DMS79 (cell line): ENCODE measurements around the gene KPRP.

Experiments used
- DNase-seq: peaks from one replicate; lab custom pipeline; 2025; lab: John Stamatoyannopoulos, UW

The KPRP gene, protein sequence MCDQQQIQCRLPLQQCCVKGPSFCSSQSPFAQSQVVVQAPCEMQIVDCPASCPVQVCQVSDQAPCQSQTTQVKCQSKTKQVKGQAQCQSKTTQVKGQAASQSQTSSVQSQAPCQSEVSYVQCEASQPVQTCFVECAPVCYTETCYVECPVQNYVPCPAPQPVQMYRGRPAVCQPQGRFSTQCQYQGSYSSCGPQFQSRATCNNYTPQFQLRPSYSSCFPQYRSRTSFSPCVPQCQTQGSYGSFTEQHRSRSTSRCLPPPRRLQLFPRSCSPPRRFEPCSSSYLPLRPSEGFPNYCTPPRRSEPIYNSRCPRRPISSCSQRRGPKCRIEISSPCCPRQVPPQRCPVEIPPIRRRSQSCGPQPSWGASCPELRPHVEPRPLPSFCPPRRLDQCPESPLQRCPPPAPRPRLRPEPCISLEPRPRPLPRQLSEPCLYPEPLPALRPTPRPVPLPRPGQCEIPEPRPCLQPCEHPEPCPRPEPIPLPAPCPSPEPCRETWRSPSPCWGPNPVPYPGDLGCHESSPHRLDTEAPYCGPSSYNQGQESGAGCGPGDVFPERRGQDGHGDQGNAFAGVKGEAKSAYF

DNA sequence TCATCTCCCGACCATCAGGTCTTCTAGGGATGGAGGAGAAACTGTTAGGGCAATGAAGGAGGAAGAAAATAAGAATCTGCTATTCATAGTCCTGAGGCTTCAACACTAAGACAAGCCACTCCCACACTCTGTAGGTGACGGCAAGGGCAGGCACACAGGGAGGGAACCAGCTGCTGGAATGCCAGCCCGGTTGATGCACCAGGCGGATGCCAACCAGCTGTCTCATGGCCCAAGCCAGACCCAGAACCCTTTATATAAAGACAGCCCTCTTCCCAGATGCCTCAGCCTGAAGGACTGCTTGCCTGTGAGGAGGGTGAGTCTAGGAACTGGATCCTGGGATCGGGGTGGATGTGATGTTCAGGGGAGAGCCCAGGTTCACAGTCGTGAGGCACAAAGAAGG, at the start of gene KPRP:
Gene KPRP (plus strand): TSS at position 279 of the 400 bp plus-strand sequence. CDS start 1,564 bp downstream, outside the sequence.
- no peak for DNase-seq

DNA sequence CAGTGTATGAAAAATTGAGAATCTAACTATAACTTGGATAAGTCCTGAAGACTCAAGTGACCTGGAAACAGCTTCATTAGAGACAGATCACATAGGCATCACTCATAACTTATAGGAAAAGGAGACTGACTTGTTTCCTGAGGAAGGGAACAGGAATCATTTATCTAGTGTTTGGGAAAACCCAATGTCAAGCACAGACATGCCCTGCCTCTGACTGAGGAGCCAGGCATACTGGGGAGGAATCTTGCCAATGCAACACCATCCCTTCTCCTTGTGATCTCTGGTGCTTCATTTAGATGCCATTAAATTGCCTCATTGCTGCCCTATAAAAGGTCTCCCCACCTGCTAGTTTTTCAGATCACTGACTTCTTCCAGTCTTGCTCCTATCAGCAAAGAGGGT, 39.6 kb upstream of the KPRP start:
- DNase-seq: no peak

DNA sequence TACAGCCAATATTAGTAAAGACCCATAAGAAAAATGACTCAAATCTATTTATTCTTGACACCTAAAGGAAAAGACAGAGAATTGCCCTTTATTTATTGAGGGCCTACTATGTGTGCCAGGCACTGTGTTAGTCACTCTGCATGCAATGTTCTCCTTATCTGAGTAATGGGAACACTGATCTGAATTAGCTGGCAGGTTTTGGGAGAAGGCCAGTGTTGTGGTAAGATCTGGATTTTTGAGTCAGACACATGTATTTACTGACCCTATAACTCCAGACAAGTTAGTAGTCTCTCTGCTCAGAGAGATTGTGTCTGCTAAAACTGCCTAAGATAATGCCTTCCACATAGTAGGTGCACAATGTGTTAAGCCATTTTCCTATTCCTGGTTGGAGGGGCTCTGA, 32.6 kb upstream of the KPRP start:
- no peak for DNase-seq

DNA sequence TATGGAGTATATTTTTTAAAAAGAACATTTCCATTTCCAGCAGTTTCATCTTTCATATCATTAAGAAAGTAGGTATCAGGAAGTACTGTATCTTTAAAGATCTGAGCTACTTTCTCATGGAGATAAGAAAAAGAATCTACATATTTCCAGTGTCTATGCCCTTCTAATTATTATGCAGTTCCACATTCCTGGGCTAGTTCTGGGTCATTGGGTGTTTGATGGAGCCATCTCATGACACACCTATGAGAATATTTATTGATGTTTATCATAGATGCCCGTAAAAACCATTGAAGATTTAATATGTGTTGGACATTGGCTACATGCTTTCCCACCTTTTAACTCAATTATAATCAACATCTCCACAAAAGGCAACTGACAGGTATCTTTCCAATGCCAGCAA, 28.8 kb upstream of the KPRP start:
- DNase-seq: no peak

DNA sequence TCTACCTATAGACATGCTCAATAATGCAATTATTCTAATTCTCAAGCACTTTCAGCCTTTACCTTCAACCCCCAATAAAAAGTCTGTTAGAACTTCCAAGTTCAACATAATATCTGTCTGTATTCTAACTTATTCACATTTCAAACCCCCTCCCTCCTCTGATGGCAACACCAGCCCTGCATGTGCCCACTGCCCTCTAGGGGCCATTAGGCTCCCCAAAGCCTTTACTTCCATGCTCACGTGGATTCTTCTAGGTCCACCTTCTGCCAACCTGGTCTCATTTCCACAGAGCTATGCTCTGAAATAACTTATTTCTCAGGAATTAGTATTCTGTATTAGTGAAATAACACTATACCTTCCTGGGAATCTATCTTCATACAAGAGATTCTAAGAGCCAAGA, 22.2 kb upstream of the KPRP start:
- no peak for DNase-seq

DNA sequence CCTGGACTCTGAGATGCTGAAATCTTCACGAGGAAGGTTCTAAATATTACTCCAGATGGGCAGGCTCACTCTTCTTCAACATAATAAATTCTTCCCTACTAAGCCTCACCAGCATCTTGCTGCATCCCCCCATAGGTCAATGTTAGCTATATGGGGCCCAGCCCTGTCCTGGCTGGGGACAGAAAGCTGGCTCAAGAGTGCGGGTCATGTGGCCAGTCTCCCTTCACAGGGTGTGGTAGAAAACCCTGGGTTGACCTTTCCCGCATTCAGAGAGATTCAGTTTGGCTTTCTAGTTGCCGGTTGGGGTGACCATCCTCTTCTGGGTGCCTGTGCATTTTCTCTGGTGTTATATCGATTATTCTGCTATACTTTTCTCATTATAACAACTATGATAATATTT, 19.8 kb upstream of the KPRP start:
- DNase-seq: no peak

DNA sequence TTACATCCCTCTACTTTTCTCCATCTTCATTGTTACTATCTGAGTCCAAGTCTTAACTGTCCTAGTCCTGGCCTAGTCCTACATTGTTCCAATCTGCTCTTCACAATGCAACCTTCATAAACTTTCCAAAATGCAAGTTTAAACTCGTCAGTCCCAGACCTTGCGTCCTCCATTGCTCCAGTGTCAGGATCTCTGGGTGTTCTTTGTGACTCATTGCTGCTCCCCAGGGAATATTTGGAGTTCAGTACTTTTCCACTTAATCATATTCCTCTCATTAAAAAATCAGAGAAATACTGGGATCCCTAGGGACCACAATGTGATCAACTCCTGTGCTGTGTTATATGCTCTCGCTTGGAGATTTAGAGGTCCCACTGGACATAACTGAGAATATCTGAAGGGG, 18.0 kb upstream of the KPRP start:
- DNase-seq: no peak

DNA sequence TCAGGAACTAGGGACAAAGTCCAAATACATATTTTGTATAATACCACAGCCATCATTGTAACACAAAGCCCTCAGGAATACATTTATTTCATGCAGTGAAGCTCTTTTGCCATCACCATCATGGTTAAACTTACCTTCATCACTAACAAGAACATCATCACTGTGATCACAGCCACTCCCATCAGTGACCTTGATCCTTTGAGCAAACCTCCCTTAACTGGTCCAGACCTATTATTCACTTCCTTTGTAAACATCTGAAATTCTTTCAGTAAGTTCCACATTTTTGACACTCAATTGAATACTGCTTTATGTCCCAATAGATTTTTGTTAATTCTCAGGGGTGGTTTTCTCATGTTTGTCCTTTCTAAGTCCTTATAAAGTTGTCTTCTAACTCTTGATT, 16.2 kb upstream of the KPRP start:
- no peak for DNase-seq

DNA sequence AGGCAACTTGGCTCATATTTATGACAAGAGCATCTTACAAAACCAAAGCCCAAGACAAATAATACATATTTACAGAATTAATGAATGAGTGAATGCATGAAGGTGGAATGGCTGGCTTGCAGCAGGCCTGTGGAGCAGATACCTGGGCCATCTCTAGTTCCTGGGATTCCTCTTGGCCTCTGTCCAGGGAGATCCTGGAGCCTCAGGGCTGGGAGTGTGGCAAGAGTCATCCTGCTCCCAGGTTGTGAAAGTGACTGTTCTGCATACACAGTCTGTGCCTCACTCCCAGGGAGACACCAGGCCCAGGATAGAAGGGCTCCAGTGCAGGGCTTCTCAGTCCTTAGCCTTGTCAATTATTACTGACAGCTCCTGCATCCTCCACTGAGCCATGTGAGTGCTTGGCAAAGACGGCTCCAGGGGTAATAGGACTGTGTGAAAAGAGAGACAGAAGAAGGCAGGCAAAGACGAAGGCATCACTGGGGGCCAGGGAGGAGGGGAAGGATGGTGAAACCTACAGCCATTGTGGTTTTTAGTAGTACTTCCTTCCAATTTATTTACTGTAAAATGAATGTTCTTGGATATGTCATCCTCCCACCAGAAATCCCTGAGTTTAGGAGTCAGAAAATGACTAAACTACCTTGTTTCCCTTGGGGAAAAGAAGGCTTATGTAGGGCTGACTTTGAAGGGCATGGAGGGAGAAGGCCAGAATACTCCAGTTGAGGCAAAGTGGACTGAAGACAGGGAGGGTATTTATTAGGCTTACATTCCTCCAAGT, 14.3 kb upstream of the KPRP start:
- no peak for DNase-seq

DNA sequence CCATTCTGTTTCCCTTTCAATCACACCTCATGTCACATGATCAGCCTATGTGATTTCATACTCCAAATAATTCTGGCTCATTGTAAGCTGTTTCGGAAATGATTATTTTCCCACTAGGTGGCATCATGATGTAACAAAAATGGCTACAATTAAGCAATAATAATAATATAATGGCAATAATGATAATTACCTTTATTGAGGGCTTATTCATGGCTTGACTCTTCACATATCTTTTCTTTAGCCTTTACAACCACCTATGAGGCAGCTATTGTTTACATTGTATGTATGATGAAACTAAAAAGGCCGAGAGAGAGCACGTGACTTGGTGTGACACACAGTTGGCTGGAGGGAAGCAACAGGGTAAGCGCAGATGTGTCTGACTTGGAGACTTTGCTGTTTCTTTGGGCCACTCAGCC, 12.5 kb upstream of the KPRP start:
- no peak for DNase-seq

DNA sequence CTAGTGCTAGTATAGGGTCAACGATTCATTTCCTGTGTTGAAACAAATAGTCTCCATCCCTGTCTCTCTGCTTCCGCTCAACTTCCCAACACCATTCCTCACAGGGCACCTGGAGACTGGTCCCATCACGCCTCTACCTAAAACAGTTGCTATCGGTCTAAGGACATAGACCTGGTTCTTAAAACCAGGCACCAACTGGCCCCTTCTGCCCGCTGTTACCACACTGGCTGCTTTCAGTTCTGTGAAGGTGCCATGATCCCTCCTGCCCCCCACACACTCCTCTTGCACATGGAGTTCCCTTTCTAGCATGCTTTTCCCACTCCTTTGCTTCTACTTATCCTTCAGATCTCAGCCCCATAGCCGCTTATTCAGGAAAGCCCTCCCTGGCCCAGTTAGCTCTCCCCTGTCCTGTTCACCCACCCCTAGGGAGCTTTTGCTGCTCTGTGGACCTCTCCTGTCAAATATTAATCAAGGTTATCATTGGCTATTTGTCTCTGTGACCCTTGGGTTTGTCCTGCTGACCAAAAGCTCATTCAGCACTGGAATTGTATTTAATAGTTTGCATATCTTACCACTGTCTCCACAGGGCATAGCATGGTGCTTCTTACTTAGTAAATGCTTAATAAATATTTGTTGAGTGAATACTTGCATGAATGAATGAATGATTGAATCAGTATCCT, 11.9 kb upstream of the KPRP start:
- DNase-seq: no peak

DNA sequence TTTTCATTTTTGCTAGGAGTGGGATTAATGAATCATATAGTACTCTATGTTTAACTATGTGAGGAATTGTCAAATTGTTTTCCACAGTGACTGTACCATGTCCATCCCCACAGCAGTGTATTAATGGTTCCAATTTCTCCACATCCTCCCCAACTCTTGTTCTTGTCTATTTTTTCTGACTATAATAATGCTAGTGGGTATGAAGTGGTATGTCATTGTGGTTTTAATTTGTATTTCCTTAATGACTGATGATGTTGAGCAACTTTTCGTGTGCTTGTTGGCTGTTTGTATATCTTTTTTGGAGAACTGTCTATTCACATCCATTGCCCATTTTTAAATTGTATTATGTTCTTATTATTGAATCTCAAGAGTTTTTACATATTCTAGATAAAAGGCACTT, 10.0 kb upstream of the KPRP start:
- DNase-seq: no peak

DNA sequence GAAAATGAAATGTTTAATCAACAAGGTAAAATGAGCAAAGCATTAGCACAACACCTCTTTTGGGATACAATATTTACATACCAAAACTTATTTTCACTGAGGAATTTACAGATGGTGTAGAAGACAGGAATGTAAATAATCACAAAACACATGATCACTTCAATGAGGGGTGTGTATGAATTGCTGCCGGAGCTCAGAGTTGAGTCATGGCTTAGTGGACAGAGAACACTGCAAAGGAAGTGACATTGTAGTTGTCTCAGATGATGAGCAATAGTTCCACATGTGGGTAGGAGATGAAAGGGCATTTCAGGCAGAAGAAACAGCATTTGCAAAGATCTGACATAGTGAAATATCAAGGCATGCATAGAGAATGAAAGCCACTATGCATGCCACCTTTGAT, 5.6 kb upstream of the KPRP start:
- DNase-seq: no peak

DNA sequence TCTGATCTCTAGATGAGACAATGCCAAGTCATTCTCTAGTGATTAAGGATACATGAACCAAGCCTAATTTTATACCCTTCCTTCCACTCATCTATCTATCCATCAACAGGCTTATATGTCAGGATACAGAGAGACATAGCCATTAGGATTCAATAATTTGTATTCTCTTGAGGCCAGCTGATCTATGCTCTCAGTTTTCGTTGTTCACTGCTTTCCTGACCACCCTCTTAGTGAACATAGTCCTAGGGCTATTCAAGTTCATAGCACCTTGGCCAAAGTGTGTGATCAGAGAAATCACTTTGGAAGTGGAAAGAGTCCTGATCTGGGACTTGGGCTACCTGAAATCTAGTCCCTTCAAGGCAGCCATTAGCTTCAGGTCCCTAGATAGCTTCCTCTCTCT, 4.2 kb upstream of the KPRP start:
- no peak for DNase-seq

DNA sequence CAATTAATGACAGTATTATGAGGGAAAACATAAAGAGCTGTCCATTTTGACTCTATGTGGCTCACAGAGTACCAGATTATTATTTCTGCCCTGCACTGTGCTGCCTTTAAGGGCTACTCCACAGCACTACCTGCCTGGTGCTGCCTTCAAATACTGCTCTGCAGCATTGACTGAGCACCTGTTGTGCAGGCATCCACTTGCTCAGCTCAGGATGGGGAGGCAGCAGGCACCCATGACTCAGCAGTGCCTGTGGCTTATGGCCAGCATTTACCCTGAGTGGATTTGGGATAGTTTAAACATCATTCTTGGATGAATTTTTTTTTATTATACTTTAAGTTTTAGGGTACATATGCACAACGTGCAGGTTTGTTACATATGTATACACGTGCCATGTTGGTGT, 953 bp upstream of the KPRP start:
- DNase-seq: no peak

DNA sequence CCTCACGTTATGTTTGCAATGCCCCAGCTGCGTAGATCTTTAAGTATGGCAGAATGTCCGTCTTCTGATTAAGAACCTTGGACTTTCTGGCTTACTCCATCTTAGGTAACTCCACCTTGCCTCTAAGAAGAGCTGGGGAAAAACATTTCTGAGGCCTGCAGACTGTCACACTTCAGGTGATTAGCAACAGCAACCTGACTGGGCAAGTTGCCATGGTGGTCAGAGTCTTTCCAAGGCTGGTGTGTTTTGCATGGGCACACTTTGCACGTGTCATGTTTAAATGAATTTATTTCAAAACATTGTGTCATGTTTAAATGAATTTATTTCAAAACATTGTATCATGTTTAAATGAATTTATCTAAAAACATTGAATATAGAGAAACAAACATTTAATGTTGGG, 811 bp downstream of the KPRP start:
- DNase-seq: no peak

DNA sequence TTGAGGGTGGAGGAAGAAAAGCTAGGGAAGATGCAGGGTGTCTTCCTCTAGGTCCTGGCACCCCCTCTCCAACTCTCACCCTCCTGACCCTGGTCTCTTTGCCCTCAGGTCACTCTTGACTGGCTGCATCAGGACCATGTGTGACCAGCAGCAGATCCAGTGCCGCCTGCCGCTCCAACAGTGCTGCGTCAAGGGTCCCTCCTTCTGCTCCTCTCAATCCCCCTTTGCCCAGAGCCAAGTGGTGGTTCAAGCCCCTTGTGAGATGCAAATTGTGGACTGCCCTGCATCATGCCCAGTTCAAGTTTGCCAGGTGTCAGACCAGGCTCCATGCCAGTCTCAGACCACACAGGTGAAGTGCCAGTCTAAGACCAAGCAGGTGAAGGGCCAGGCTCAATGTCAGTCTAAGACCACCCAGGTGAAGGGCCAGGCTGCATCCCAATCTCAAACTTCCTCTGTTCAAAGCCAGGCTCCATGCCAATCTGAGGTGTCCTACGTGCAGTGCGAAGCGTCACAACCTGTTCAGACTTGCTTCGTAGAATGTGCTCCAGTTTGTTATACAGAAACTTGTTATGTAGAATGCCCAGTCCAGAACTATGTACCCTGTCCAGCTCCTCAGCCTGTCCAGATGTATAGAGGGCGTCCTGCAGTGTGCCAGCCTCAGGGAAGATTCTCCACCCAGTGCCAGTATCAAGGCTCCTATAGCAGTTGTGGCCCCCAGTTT, 1.8 kb downstream of the KPRP start:
- no peak for DNase-seq

DNA sequence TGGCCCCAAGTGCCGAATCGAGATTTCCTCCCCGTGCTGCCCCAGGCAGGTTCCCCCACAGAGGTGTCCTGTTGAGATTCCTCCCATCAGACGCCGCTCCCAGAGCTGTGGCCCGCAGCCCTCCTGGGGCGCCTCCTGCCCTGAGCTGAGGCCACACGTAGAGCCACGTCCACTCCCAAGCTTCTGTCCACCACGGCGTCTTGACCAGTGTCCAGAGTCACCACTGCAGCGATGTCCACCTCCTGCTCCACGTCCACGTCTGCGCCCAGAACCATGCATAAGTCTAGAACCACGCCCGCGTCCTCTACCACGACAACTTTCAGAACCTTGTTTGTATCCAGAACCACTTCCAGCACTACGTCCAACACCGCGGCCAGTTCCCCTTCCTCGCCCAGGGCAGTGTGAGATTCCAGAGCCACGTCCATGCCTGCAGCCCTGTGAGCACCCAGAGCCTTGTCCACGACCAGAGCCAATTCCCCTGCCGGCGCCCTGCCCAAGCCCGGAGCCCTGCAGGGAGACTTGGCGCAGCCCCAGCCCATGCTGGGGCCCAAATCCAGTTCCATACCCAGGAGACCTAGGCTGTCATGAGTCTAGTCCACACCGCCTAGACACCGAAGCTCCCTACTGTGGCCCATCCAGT, 2.8 kb downstream of the KPRP start:
- DNase-seq: no peak

DNA sequence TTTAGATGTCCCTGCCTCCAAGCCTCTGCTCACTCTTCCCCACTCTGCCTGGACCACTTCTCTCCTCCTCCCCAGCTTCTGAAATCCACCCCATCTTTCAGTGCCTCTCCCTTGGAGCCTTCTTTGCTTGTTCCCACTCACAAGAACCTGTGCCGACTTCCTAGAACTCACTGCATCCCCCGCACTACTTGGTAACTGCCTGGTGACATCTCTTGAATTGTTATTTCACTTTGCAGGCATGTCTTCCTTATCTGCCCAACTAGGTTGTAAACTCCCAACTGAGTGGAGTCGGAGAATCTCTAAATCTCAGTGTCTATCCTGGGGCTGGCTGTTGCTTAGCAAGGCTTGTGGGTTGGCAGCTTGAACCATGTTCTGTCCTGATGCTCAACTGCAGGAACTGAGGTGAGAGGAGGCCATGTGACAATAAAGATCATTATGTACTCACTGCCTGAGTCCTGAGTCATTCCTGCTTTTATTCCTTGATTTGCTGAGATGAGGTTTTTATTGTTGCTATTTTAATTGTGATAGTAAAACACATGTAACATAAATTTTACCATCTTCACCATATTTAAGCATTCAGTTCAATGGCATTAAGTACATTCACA, 3.9 kb downstream of the KPRP start:
- no peak for DNase-seq

DNA sequence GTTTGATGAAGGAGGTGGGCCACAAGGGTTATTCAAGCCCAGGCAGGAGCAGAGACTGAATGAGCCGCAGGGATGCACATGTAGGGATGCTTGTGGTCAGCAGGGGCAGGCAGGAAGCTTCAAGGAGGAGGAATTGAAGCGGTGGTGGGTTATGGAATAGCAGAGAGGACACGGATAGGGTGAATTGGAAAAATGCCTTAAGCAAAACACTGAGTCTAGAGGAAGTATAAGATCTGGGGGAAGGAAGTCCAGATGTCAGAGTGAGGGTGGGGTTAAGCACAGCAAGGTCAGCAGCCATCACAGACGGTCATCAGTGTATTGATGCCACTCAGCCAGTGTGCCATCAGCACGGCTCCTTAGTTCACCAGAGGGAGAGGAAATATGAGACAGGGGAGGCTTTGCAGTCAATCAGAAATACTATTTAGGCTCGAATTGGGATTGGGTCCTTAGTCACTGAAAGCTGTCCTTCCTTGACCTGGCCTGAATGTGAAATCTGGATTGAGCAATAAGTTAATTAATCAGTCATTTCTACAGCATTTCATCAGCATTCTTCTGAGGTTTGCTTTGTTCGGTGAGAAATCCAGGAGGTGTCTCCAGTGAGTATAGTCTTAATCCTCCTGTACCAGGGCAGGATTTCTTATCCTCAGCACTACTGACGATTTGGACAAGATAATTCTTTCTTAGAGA, 11.2 kb downstream of the KPRP start:
- no peak for DNase-seq
